ENCODE data around the gene CHMP4B.
A peak's percentile ranks its signal among the peaks of the same experiment; 100 is the strongest.
"Not testable (repeated sequence)": the region's sequence is repeated elsewhere in the genome, so short reads cannot be mapped to it uniquely, and the experiment has no call there.

CHMP4B gene

DNA sequence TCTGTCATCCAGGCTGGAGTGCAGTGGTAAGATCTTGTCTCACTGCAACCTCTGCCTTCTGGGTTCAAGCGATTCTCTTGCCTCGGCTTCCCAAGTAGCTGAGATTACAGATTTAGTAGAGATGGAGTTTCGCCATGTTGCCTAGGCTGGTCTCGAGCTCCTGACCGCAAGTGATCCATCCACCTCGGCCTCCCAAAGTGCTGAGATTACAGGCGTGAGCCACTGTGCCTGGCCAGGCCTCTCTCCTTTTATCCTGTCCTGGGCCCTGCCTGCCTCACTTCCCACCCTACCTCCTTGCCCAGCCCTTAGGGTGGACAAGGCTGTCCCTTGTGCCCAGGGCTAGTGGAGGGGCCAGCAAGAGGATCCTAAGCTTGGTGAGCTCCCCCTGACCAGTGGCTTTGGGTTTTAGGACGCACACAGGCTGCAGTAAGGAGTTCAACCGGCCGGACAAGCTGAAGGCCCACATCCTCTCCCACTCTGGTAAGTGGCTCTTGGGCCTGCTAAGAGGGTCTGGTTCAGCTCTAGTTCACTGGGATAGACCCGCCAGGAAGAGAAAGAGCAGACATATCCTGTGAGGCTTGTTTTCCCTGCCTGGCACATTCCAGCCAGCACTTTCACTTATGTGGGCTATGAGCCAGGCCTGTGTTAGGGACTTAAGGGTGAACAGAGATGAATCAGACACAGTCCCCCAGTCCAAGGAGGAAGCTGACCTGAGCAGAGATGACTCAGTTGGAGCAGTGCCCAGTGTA is 21.9 kb upstream of the CHMP4B start:
- FAIRE-seq, result peak; percentile 97

DNA sequence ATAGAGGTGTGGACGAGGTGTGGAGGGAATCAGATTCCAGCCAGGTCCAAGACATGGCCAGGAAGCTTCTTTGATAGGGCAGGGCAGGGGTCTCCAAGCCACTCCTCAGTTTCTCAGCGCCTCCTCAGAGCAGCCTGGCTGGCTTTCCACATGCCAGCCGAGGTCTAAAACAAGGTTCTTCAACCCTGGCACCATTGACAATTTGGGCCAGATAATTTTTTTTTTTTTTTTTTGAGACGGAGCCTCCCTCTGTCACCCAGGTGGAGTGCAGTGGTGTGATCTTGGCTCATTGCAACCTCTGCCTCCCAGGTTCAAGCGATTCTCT is 21.3 kb upstream of the CHMP4B start:
- DNase-seq (ENCODE audit: low spot score), result no peak
- FAIRE-seq, result no peak

More for the DNA sequence above, 21.9 kb upstream of the CHMP4B start:
- peak; percentile 99 for DNase-seq (ENCODE audit: low spot score)

DNA sequence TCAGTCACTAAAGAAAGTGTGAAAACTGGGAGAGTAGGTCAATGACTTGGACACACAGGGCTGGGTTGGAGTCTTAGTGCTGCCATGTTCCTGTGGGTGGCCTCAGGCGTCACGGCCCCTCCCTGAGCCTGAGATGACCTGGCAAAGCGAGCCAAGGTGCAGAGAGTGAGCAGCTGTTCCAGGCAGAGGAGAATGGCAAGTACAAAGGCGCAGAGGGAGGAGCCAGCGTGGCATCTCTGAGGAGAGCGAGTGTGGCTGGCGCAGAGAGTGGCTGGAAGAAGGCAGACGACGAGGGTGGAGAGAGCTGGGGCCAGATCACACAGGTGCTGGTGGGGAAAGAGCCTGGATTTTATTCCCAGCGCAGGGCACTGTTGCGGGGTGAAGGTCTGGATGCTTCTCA is 20.6 kb upstream of the CHMP4B start:
- DNase-seq (ENCODE audit: low spot score) (no peak), FAIRE-seq (no peak)

DNA sequence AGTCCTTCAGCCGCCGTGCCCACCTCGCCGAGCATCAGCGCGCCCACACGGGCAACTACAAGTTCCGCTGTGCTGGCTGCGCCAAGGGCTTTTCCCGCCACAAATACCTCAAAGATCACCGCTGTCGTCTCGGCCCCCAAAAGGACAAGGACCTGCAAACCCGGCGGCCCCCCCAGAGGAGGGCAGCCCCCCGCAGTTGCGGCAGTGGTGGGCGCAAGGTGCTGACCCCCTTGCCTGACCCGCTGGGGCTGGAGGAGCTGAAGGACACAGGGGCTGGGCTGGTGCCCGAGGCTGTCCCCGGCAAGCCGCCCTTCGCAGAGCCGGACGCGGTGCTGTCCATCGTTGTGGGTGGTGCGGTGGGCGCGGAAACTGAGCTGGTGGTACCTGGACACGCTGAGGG is 20.1 kb upstream of the CHMP4B start:
- FAIRE-seq (no peak), DNase-seq (ENCODE audit: low spot score) (no peak)

DNA sequence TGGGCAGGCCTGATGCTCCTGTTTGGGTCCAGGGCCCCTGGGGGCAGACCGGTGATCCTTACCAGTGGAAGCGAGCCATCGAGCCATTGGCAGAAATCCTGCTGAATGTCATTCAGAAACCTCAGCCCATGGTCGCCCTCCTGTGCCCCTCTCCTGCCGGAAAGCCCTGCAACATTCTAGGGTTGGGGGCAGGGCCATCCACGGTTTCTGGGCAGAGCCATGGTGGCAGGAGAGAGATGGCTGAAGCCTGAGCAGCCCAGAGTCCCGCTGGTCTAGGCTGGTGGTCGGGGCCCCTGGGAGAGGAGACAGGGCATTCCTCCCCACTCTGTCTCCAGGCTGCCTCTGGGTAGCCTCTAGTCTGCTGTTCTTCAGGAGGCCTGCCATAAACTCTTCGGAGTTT is 19.6 kb upstream of the CHMP4B start:
- FAIRE-seq (no peak), DNase-seq (ENCODE audit: low spot score) (no peak)

DNA sequence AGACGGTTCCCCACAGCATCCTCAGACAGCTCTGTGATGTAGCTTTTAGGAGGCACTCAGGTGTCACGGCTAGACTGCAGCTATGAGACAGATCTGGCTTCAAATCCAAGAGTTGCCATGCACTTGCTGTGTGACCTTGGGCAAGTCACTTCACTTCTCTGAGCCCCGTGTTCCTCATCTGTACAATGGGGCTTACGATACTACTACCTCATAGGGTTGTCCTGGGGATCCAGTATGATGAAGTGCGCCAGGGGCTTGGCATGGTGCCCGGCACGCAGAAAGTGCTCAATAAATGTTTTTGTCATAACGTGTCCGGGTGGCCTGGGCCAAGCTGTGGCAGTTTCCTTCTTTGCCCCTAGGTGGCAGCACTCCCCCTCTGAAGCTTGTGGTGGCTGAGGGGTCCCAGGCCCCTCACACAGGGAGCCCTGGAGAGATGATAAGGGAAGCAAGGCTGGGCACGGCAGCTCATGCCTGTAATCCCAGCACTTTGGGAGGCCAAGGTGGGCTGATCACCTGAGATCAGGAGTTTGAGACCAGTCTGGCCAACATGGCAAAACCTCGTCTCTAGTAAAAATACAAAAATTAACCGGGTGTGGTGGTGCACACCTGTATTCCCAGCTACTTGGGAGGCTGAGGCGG is 19.1 kb upstream of the CHMP4B start:
- DNase-seq (ENCODE audit: low spot score) (no peak), FAIRE-seq (no peak)

DNA sequence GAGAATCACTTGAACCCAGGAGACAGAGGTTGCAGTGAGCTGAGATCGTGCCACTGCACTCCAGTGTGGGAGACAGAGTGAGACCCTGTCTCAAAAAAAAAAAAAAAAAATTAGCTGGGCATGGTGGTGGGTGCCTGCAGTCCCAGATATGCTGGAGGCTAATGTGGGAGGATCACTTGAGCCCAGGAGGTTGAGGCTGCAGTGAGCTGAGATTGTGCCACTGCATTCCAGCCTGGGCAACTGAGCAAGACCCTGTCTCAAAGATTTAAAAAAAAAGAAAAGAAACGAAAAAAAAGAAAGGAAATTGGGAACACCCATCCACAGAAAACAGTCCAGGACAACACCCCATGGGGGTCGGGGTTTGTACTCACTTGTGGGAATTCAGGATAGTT is 18.6 kb upstream of the CHMP4B start:
- DNase-seq (ENCODE audit: low spot score), result not testable (repeated sequence)

DNA sequence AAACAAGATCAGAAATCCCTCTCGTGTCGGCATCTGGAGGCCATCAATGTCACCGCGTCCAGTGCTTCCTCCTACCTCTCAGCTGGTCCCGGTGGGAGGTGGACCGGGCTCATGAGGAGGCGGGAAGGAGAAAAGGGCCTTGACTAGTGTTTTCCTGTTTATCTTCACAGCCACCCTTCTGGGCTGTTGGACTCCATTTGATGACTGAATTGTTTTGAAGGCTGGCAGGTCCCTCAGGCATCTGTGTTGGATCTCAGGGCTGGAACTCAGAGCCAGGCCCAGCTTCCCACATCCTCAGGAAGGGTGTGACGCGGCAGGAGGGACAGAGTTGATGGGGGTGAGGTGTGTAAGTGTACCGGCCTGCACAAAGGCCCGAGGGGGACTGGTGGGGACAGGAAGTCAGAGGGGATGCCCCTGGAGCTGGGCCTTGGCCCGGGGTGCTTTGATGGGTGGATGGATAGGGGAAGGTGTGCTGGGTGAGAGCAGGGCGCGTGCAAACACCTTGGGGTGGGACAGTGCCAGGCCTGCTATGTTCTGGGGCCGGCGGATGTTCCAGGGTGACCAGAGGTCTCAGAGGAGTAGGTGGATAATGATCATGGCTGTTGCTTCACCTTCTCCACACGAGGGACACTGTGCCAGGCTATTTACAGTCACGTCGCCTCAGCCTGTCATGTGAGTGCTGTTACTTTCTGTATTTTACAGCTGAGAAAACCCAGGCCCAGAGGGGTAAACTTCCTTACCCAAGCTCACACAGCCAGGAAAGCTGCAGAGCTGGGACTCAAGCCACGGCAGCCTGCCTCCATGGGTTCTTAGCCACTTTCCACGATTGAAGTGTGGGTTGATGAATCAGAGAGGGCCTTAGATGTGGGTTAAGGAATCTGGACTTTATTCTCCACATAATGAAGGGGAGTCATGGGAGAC is 17.9 kb upstream of the CHMP4B start:
- FAIRE-seq (no peak), DNase-seq (ENCODE audit: low spot score) (no peak)

More for the DNA sequence above, 18.6 kb upstream of the CHMP4B start:
- not testable (repeated sequence) for FAIRE-seq

DNA sequence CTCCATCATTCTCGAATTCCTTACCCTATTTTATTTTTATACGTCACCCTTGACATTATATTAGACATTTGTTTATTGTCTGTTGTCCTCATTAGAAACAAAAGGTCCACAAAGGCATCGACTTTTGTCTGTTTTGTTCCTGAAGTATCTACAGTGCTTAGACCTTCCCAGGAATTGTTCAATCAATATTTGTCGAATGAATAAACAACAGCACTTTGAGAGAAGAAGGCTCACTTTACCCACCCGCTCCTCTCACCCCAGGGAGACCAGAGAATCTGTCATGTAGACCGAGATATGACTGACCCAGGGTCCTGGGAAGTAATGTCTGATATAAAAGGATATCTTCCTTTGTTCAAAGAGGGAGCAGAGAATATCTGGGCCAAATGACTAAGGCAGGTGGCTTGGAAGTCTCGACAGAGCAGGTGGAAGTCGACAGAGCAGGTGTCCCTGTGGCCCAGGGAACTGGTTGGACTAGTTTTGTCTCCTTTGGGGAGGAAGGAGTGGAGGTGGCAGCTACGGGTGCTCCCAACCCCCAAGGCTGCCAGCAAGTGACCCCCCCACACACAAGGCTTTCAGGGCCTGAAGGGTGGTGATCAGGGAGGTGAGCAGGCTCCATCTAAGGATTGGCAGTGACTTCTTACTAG is 14.8 kb upstream of the CHMP4B start:
- no peak for FAIRE-seq
- DNase-seq (ENCODE audit: low spot score), result no peak

DNA sequence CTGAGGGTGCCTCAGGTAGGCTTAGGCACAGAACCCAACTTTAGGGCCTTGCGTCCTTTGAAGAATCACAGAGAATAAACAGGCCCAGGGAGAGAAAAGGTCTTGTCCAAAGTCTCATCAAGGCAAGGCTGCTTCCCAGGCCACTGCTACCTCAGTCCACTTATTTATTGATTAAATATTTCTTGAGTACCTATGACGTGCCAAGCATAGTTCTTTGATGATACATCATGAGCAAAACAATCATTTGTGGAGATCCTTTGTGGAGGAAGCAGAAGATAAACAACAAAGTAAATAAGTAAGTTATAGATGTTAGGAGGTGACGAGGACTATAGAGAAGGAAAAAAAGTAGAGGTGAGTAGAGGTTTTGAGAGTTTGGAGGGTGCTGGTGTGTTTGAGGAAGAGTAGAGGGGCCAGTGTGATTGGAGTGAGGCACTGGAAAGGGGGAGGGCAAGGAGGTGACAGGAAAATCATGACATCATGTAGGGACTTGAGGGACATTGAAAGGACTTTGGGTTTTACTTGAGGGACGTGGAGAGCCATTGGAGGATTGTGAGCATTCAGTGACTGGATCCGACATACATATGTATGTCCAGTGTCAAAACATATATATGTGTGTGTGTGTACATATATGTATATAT is 14.1 kb upstream of the CHMP4B start:
- FAIRE-seq, result no peak

DNA sequence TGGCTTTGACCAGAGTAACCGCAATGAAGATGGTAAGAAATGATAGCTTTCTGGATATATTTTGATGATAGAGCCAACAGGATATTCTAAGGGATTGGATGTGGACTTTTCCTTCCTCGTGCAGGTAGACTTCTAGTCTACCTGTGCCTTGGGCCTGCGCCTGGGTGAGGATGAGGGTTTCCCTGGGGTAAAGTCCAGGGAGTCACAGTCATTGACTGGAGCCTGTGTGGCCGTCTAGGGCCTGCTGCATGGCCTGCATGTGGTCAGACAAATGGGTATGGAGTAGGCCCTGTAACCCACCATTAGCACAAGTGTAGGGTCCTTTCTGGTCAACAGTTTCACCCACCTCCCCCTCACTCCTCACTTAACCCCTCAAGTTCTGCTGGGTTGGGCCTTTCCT is 12.7 kb upstream of the CHMP4B start:
- DNase-seq (ENCODE audit: low spot score) (no peak), FAIRE-seq (no peak)

More for the DNA sequence above, 14.1 kb upstream of the CHMP4B start:
- no peak for DNase-seq (ENCODE audit: low spot score)

DNA sequence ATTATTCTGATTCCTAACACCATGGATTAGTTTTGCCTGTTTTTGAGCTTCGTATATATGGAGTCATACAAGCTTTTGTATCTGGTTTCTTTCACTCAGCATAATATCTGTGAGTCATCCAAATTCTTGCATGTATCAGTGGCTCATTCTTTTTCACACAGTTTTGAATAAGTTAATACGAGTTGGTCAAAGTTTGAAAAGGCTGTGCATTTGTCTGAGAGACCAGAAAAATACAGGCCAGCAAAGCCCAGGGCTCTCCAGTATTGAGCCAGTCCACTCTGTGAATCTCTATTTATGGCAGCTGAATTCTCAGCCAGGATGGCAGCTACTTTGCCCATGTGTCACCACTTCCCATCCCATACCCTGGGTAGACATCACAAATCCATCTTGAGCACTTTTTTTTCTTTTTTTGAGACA is 7.2 kb upstream of the CHMP4B start:
- FAIRE-seq (peak; percentile 88), DNase-seq (ENCODE audit: low spot score) (peak; percentile 66)

DNA sequence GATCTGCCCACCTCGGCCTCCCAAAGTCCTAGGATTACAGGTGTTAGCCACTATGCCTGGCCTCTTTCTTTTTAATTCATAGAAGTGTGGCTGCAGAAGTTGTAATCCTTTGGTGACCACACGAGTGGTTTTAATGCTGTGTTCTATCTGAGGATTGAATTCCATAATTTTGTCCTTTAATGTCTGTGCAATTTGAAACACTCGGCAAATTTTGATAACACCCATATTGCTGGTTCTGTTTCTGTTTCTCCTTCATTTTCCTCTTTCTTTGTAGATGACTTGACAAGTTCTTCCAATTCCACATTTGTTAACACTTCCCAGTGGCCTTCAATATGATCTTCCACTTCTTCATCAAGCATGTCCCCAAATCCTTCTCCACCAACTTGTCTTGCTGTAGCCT is 2.8 kb upstream of the CHMP4B start:
- no peak for FAIRE-seq

DNA sequence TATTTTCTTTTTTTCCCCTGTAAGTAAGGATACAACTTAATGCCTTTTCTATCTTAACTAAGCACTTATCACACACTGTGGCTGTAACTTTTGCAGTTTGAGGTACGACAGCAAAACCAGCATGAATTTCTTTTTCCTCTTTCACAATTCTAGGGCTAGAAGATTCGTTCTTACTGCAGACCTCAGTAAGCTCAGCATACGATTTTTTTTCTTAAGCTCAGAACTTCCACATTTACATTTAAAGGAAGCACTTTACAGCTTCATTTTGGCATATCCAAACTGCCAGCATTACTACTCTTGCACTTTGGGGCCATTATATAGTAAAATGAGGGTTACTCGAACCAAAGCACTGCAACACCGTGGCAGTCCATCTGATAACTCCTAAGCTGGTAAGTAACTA is 889 bp upstream of the CHMP4B start:
- DNase-seq (ENCODE audit: low spot score) (no peak), FAIRE-seq (no peak)

More for the DNA sequence above, 2.8 kb upstream of the CHMP4B start:
- DNase-seq (ENCODE audit: low spot score), result no peak

DNA sequence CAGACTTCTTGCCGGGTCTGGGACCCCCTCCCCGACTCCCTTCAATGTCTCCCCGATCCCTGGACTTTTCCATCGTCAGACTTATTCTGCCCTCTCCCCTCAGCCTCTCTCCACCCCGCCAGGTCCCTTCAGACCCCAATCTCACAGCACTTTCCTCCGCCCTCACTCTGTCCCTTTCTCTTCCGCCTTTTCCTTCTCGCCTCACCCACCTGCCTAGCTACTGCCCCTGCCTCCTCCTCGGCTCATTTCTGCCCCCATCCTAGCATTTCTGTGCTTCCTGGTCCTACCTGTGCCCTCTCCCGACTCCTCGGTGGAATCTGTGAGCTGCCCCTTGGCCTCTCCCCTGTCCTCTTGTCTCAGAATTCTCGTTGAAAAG is 616 bp downstream of the CHMP4B start:
- FAIRE-seq (no peak), DNase-seq (ENCODE audit: low spot score) (no peak)

DNA sequence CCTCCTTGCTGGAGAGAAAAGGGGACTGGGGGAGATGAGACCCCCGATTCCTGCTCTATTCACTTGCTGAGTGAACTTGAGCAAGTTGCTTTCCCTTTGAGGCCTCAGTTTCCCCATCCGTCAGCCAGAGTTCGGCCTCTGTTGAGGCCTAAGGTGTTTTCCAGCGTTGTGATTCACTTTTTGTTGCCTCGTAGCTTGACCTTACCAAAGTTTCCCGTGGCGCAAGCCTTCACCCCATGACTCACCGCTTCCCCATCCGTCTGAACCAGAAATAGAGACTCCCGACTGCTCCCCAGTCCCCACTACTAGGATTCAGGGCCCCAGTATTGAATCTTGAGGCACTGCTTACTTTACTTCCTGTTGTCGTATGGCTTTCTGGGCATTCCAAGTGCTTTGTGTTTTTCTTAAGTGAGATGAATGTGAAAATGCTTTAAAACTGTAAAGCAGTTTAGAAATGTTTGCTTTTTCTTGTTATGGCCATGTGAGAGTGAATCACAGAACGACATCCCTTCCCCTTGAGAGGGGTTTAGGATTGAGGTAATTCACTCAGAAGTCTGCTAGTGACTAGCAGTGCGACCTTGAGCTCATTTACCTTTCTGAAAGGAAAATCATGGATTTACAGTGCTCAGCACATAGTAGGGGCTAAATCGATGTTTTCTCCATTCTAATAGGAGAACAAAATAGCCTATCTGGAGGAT is 1.2 kb downstream of the CHMP4B start:
- FAIRE-seq (no peak), DNase-seq (ENCODE audit: low spot score) (peak; percentile 54)

DNA sequence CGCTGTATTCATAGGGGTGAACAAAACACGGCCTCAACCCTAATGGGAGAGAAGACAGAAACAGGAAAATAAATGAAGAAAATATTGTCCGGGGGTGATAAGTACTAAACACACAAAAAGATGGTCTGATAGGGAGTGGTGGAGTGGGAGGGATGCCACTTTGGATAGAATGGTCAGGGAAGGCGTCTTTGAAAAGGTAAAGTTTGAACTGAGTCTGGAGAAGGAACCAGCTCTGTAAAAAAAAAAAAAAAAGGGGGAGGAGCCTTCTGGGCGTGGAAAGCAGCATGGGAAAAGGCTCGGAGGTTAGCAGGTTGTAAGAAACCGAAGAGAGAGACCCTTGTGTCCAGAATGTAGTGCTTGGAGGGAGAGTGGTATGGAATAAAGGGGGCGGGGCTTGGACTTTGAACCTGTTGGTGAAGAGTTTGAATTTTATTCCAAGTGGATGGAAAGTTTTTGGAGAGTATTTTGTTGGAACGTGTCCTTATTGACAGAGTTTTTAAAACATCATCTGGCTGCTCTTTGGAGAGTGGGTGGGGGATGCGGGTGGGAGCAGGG is 1.8 kb downstream of the CHMP4B start:
- DNase-seq (ENCODE audit: low spot score), result no peak
- no peak for FAIRE-seq

DNA sequence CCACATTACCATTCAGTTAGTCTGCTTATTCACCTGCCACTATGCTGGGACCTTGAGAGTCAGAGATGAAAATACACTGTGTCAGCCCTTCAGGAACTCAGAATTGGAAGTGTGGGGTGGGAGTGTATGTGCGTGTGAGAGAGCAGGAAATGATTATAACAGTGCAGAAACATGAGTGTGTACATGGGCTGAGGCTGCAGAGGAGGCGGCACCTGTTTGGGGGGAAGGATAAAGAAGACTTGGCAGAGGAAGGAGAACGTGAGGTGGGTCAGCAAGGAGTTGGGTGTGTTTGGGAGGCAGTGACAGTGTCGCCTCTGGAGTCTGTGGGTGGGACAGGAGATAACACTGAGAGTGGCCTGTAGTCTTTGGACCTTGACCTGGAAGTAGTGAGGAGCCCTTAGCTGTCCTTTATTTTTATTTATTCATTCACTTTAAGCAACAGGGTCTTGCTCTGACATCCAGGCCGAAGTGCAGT is 3.1 kb downstream of the CHMP4B start:
- no peak for FAIRE-seq
- DNase-seq (ENCODE audit: low spot score), result no peak

DNA sequence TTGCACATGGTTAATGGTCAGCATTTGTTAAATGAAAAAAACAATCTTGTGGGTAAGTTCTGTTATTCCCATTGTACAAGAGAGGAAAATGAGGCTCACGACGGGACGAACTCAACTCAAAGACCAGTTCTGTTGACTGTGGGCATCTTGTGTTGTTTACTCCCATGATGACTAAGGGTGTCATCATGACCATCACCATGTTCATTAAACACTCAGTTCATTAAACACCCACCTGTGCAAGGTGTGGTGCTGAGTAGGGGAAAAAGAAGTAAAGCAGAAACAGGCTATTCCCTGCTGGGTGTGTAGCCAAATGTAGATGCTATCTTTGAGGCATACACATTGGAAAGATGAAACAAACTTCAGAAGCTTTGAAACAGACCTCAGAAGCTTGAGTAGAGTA is 4.5 kb downstream of the CHMP4B start:
- DNase-seq (ENCODE audit: low spot score) (no peak), FAIRE-seq (no peak)

DNA sequence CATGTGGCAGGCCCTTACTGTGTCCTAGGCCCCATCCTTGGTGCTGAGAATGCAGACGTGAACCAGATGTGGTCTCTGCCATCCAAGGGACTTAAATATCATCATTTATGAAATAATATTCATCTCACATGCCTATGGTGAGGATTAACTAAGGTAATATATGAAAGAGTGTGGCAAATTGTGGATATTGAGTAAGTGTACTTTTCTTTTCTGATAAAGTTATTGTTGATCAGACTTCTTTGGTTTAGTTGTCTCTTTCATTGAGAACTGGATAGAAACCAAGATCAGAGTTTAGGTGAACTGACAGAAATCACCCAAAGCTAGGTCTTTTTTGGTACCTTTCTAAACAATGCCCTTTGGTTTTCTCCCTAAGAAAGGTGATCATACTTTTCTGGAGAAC is 5.0 kb downstream of the CHMP4B start:
- FAIRE-seq (no peak), DNase-seq (ENCODE audit: low spot score) (no peak)
